Liver (tissue), 9 donors: ENCODE measurements around the gene CYP2W1. TPM values are rescaled to one million over a fixed set of nuclear protein-coding genes. Genes with fewer than 3 reads are reported as not detected.
"Not testable (repeated sequence)": the region's sequence is repeated elsewhere in the genome, so short reads cannot be mapped to it uniquely, and the experiment has no call there.

Source experiments
- DNase-seq: peaks from one replicate; pipeline ENCODE4 v3.0.0-alpha.2; 2017; ENCODE audit warnings: low spot score
- H3K27ac ChIP-seq, 2 donors: one replicate each; pipeline ENCODE4 v1.7.0; 2013; ENCODE audit warnings: inconsistent platforms in 2 of 2, low read length in 2 of 2, control low read depth in 1 of 2, low read depth in 1 of 2, mild to moderate bottlenecking in 1 of 2
- H3K27me3 ChIP-seq, 4 donors: one replicate each; pipeline versions ENCODE4 v1.6.1 to v1.7.0; 2013; ENCODE audit warnings: low read length in 3 of 4, inconsistent platforms in 1 of 4, mild to moderate bottlenecking in 1 of 4, moderate library complexity in 1 of 4; ENCODE audit not compliant: control insufficient read depth in 4 of 4, insufficient read depth in 4 of 4
- H3K36me3 ChIP-seq, 4 donors: one replicate each; pipeline versions ENCODE4 v1.6.1 to v1.7.0; 2013; ENCODE audit warnings: low read length in 3 of 4, mild to moderate bottlenecking in 3 of 4, low read depth in 1 of 4, moderate library complexity in 1 of 4; ENCODE audit not compliant: control insufficient read depth in 4 of 4, insufficient read depth in 3 of 4
- H3K4me1 ChIP-seq, 4 donors: one replicate each; pipeline versions ENCODE4 v1.6.1 to v1.7.0; 2013; ENCODE audit warnings: low read length in 3 of 4, mild to moderate bottlenecking in 3 of 4, moderate library complexity in 1 of 4; ENCODE audit not compliant: control insufficient read depth in 4 of 4, insufficient read depth in 4 of 4
- H3K4me3 ChIP-seq, 3 donors: one replicate each; pipeline versions ENCODE4 v1.6.1 to v1.7.0; 2013; ENCODE audit warnings: low read length in 3 of 3, control low read depth in 1 of 3, low read depth in 1 of 3, mild to moderate bottlenecking in 1 of 3
- H3K9ac ChIP-seq, 2 donors: one replicate each; pipeline ENCODE4 v1.7.0; 2013; ENCODE audit warnings: low read length in 2 of 2, mild to moderate bottlenecking in 2 of 2, moderate library complexity in 2 of 2, control low read depth in 1 of 2, low read depth in 1 of 2
- H3K9me3 ChIP-seq, 4 donors: one replicate each; pipeline versions ENCODE4 v1.6.1 to v1.7.0; 2013; ENCODE audit warnings: low read length in 3 of 4; ENCODE audit not compliant: control insufficient read depth in 4 of 4
- ATF3 ChIP-seq: IDR thresholded peaks from 2 replicates; pipeline ENCODE4 v1.6.1; 2016; ENCODE audit warnings: antibody characterized with exemption
- EGR1 ChIP-seq, 2 donors: IDR thresholded peaks; 2 replicates each; pipeline ENCODE4 v1.6.1; 2016 to 2018; ENCODE audit warnings: antibody characterized with exemption in 2 of 2, low read depth in 2 of 2
- FOXA1 ChIP-seq: IDR thresholded peaks from 2 replicates; pipeline ENCODE4 v1.6.1; 2016; ENCODE audit warnings: antibody characterized with exemption
- FOXA2 ChIP-seq: IDR thresholded peaks from 2 replicates; pipeline ENCODE4 v1.6.1; 2016; ENCODE audit warnings: antibody characterized with exemption
- GABPA ChIP-seq, 2 donors: IDR thresholded peaks in 1 of 2; conservative IDR thresholded peaks in 1 of 2; 2 replicates each; pipeline ENCODE4 v1.6.1; 2016; ENCODE audit warnings: antibody characterized with exemption in 2 of 2, mild to moderate bottlenecking in 1 of 2, moderate library complexity in 1 of 2
- HNF4A ChIP-seq, 2 donors: conservative IDR thresholded peaks; 2 replicates each; pipeline ENCODE4 v1.6.1; 2016; ENCODE audit warnings: antibody characterized with exemption in 2 of 2, mild to moderate bottlenecking in 2 of 2
- HNF4G ChIP-seq: IDR thresholded peaks from 2 replicates; pipeline ENCODE4 v1.6.1; 2016; ENCODE audit warnings: antibody characterized with exemption
- JUND ChIP-seq, 2 donors: IDR thresholded peaks; 2 replicates each; pipeline ENCODE4 v1.6.1; 2016; ENCODE audit warnings: antibody characterized with exemption in 2 of 2
- MAX ChIP-seq: IDR thresholded peaks from 2 replicates; pipeline ENCODE4 v1.6.1; 2016; ENCODE audit warnings: antibody characterized with exemption
- NR2F2 ChIP-seq: IDR thresholded peaks from 2 replicates; pipeline ENCODE4 v1.6.1; 2016; ENCODE audit warnings: antibody characterized with exemption
- RAD21 ChIP-seq, 2 donors: IDR thresholded peaks; 2 replicates each; pipeline ENCODE4 v1.6.1; 2016; ENCODE audit warnings: antibody characterized with exemption in 2 of 2, mild to moderate bottlenecking in 2 of 2
- REST ChIP-seq: IDR thresholded peaks from 2 replicates; pipeline ENCODE4 v1.6.1; 2016; ENCODE audit warnings: antibody characterized with exemption, mild to moderate bottlenecking
- RXRA ChIP-seq, 2 donors: IDR thresholded peaks; 2 replicates each; pipeline ENCODE4 v1.6.1; 2017 to 2018; ENCODE audit warnings: antibody characterized with exemption in 2 of 2, mild to moderate bottlenecking in 1 of 2
- SP1 ChIP-seq: IDR thresholded peaks from 2 replicates; pipeline ENCODE4 v1.6.1; 2018; ENCODE audit warnings: antibody characterized with exemption, mild to moderate bottlenecking
- TAF1 ChIP-seq: conservative IDR thresholded peaks from 2 replicates; pipeline ENCODE4 v1.6.1; 2016; ENCODE audit warnings: antibody characterized with exemption, mild to moderate bottlenecking
- YY1 ChIP-seq: IDR thresholded peaks from 2 replicates; pipeline ENCODE4 v1.6.1; 2016; ENCODE audit warnings: antibody characterized with exemption, mild to moderate bottlenecking
- ZBTB33 ChIP-seq: IDR thresholded peaks from 2 replicates; pipeline ENCODE4 v1.6.1; 2016; ENCODE audit warnings: antibody characterized with exemption
- WGBS: extraction: QIAGEN DNeasy Blood & Tissue Kit; methylation state at CpG from one replicate; pipeline ENCODE4 v1.1.7; 2013; 5-methylcytosine and 5-hydroxymethylcytosine counted together
- polyA plus RNA-seq, 2 donors: library from polyadenylated mRNA; stranded (reverse) in 1 of 2; unstranded in 1 of 2; fragments of 200-250 nt in 1 of 2; fragments of >200 nt in 1 of 2; fragmentation: Nextera tagmentation in 1 of 2; extraction: Ambion mirVana in 1 of 2; gene quantifications; one replicate each; pipeline versions ENCODE4 v1.2.1 to v1.2.3, GENCODE V29; 2013 to 2015
- total RNA-seq, 2 donors: library from RNA; depleted of rRNA; stranded (reverse); fragments of >200 nt; gene quantifications; one replicate each; pipeline ENCODE4 v1.2.3, GENCODE V29; 2014
- donor health status: healthy.
- donor health status: healthy.
- donor health status: healthy.
- donor health status: healthy.
- donor health status: healthy.

Gene CYP2W1
- total and polyA plus RNA-seq, 4 donors, result 0.28 TPM; not detected in 3

- no peak for TF ChIP-seq REST
- no peak for TF ChIP-seq JUND (IDR thresholded peaks at IDR 0.05)
- no peak for TF ChIP-seq SP1
- TF ChIP-seq GABPA (IDR thresholded peaks at IDR 0.05 in 1 of 2, conservative IDR thresholded peaks at IDR 0.05 in 1 of 2), result no peak
- TF ChIP-seq RAD21 (IDR thresholded peaks at IDR 0.05), result no peak
- TF ChIP-seq EGR1 (IDR thresholded peaks at IDR 0.05; ENCODE audit: low read depth in 2 of 2), result no peak
- no peak for TF ChIP-seq MAX
- TF ChIP-seq HNF4A (conservative IDR thresholded peaks at IDR 0.05), result no peak
- TF ChIP-seq FOXA1, result no peak
- no peak for TF ChIP-seq NR2F2
- TF ChIP-seq RXRA (IDR thresholded peaks at IDR 0.05), result no peak
- no peak for TF ChIP-seq TAF1
- no peak for TF ChIP-seq ATF3
- TF ChIP-seq FOXA2, result no peak
- no peak for TF ChIP-seq HNF4G
- no peak for TF ChIP-seq YY1
Observed at GRCh38 chr7:960269-960871, 22.6 kb upstream of the CYP2W1 start (continued).

GRCh38 chr7:960972-961371 lies 22.0 kb upstream of the CYP2W1 start:
- not testable (repeated sequence) for H3K36me3 ChIP-seq, H3K27me3 ChIP-seq, H3K4me1 ChIP-seq, DNase-seq, H3K9ac ChIP-seq, H3K9me3 ChIP-seq, H3K4me3 ChIP-seq, H3K27ac ChIP-seq
- WGBS, result 77% methylated on average over 13 of the region's 13 CpGs

GRCh38 chr7:961546-962400 lies 21.2 kb upstream of the CYP2W1 start:
- TF ChIP-seq ZBTB33, result no peak
- no peak for TF ChIP-seq MAX
- TF ChIP-seq ATF3, result no peak
- no peak for TF ChIP-seq REST
- TF ChIP-seq HNF4A (conservative IDR thresholded peaks at IDR 0.05), result no peak
- no peak for TF ChIP-seq NR2F2
- H3K36me3 ChIP-seq, result peaks cover 0 to under 1% (median under 1%) of the 10 kb centered on the region in 4 donors
- H3K9me3 ChIP-seq, result no peaks in the 10 kb centered on the region
- H3K27me3 ChIP-seq, result no peaks in the 10 kb centered on the region
- no peak overlapping the region for H3K4me3 ChIP-seq
- WGBS, result 90% methylated on average over 37 of the region's 37 CpGs
- no peak overlapping the region for H3K27ac ChIP-seq
- no peak for DNase-seq
- H3K4me1 ChIP-seq, result peaks cover 0 to 7% (median 2%) of the 10 kb centered on the region in 4 donors
- no peak overlapping the region for H3K9ac ChIP-seq
